Measurements from ENCODE around the gene PSMD8. TPM values are rescaled to one million over a fixed set of nuclear protein-coding genes. Genes with fewer than 3 reads are reported as not detected.

PSMD8 gene
- total RNA-seq, 1 donor: 285 TPM

DNA sequence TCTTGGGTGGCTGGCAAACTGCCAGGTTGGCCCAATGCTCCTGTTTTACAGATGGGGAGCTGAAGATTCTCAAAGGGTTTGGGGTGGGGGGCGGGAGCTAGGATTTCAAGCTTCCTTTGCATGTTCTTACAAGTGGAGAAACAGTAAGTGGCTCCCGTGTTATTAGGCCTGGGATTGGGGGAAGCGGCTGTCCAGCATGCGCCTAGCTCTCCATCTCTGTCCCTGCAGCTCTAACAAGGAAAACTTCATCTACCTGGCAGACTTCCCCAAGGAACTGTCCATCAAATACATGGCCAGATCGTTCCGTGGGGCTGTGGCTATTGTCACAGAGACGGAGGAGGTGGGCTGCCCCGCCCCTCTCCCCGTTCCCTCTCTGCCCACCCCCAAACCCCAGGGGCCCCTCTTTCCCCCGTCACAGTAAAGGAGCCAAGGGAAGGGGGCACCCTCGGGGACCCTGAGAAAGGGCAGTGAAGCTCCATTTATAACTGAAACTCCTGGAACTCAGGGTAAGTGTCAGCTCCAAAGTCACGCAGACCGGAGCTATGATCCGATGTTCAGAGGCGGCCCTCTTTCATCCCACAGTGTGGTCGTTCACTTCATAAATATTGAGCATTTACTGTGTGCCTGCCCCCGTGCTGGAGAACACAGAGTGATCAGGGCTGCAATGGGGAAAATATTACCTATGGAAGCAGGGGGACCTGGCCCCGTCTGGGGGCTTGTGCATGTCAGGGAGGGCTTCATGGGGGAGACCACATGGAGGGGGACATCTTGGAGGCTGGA, 14.9 kb upstream of the PSMD8 start:
- Histone ChIP-seq H3K36me3 (ENCODE audit: insufficient read depth, low read length) (no peaks in the 10 kb centered on the region), H3K9me3 (ENCODE audit: low read depth, low read length) (no peaks in the 10 kb centered on the region), H3K27me3 (ENCODE audit: insufficient read depth, low read length) (peaks cover 58% of the 10 kb centered on the region), H3K4me2 (ENCODE audit: insufficient read depth, low read length) (no peak overlapping the region), H4K20me1 (ENCODE audit: insufficient read depth, low read length) (peaks cover 5% of the 10 kb centered on the region), H3K79me2 (ENCODE audit: insufficient read depth, low read length) (no peaks in the 10 kb centered on the region), H3K4me3 (ENCODE audit: insufficient read depth, low read length) (no peak overlapping the region), H3K27ac (ENCODE audit: low read depth, low read length) (no peak overlapping the region), H2AFZ (ENCODE audit: low read length) (no peak overlapping the region), H3K4me1 (ENCODE audit: insufficient read depth, low read length) (peaks cover 5% of the 10 kb centered on the region)
- TF ChIP-seq, protein P1, sequence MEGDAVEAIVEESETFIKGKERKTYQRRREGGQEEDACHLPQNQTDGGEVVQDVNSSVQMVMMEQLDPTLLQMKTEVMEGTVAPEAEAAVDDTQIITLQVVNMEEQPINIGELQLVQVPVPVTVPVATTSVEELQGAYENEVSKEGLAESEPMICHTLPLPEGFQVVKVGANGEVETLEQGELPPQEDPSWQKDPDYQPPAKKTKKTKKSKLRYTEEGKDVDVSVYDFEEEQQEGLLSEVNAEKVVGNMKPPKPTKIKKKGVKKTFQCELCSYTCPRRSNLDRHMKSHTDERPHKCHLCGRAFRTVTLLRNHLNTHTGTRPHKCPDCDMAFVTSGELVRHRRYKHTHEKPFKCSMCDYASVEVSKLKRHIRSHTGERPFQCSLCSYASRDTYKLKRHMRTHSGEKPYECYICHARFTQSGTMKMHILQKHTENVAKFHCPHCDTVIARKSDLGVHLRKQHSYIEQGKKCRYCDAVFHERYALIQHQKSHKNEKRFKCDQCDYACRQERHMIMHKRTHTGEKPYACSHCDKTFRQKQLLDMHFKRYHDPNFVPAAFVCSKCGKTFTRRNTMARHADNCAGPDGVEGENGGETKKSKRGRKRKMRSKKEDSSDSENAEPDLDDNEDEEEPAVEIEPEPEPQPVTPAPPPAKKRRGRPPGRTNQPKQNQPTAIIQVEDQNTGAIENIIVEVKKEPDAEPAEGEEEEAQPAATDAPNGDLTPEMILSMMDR (IDR thresholded peaks at IDR 0.05; ENCODE audit: extremely low read depth, low read depth, low read length): no peak
- peak; percentile 23 for DNase-seq (ENCODE audit: insufficient read length, low spot score, missing footprints)

DNA sequence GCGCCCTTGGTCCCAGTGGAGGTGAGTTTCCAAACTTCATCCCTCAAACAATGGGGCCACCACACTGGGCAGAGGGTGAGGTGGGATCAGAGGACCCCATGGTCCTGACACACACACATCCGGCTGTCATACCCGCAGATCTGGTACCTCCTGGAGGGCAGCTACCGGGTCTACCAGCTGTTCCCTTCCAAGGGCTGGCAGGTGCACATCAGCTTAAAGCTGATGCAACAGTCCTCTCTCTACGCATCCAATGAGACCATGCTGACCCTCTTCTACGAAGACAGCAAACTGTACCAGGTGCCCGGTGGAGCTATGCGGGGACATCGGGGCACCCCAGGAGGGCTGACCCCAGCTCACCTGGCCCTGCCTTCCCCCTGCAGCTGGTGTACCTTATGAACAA, 14.0 kb upstream of the PSMD8 start:
- Histone ChIP-seq H3K27me3 (ENCODE audit: insufficient read depth, low read length) (peaks cover 54% of the 10 kb centered on the region), H3K79me2 (ENCODE audit: insufficient read depth, low read length) (no peaks in the 10 kb centered on the region), H3K4me3 (ENCODE audit: insufficient read depth, low read length) (no peak overlapping the region), H3K9me3 (ENCODE audit: low read depth, low read length) (no peaks in the 10 kb centered on the region), H3K36me3 (ENCODE audit: insufficient read depth, low read length) (no peaks in the 10 kb centered on the region), H2AFZ (ENCODE audit: low read length) (no peak overlapping the region), H3K4me1 (ENCODE audit: insufficient read depth, low read length) (peaks cover 5% of the 10 kb centered on the region), H3K27ac (ENCODE audit: low read depth, low read length) (no peak overlapping the region), H3K4me2 (ENCODE audit: insufficient read depth, low read length) (no peak overlapping the region), H4K20me1 (ENCODE audit: insufficient read depth, low read length) (peaks cover 5% of the 10 kb centered on the region)
- TF ChIP-seq, protein P1 (IDR thresholded peaks at IDR 0.05; ENCODE audit: extremely low read depth, low read depth, low read length): no peak
- no peak for DNase-seq (ENCODE audit: insufficient read length, low spot score, missing footprints)

DNA sequence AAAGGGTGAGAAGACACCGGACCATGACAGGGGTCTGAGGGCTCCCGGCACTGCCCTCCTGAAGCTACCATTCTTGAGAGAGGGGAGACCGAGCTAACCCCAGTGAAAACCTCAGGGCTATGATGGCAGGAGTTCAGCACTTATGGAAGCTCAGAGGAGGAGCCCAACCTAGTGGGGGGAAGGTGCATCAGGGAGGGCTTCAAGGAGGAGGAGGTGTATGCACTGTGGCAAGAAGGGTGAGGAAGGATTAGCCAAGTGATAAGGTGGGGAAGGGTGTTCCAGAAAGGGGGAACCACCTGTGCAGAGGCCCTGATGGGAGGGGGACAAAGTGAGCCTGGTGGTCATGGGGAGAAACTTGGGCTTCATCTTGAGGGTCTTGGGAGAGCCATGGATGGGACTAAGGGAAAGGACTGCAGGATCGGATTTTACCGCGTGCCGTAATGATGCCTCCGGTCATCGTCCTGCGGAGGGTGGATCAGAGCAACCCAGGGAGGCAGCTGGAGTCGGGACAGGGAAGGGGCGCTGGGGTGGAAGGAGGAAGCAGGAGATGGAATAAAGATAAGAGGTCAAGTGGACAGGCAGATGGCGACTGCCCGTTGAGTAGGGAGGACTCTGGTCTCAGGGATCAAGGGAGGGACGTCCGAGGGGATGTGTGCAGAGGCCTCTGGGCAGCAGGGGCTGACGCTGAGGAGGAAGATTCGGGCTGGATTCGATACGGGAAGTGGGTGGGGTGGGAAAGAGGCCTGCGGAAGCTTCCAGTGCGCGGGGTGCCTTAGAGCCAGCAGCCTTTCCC, 13.3 kb upstream of the PSMD8 start:
- peaks cover 5% of the 10 kb centered on the region for H3K4me1 ChIP-seq (ENCODE audit: insufficient read depth, low read length)
- H3K4me2 ChIP-seq (ENCODE audit: insufficient read depth, low read length): peak overlapping the region; percentile 84
- H3K27ac ChIP-seq (ENCODE audit: low read depth, low read length): no peak overlapping the region
- peaks cover 5% of the 10 kb centered on the region for H4K20me1 ChIP-seq (ENCODE audit: insufficient read depth, low read length)
- H3K79me2 ChIP-seq (ENCODE audit: insufficient read depth, low read length): no peaks in the 10 kb centered on the region
- peak overlapping the region; percentile 70 for H3K4me3 ChIP-seq (ENCODE audit: insufficient read depth, low read length)
- DNase-seq (ENCODE audit: insufficient read length, low spot score, missing footprints): no peak
- H3K27me3 ChIP-seq (ENCODE audit: insufficient read depth, low read length): peaks cover 49% of the 10 kb centered on the region
- TF ChIP-seq, protein P1 (IDR thresholded peaks at IDR 0.05; ENCODE audit: extremely low read depth, low read depth, low read length): no peak
- peak overlapping the region; percentile 65 for H2AFZ ChIP-seq (ENCODE audit: low read length)
- no peaks in the 10 kb centered on the region for H3K36me3 ChIP-seq (ENCODE audit: insufficient read depth, low read length)
- H3K9me3 ChIP-seq (ENCODE audit: low read depth, low read length): no peaks in the 10 kb centered on the region

DNA sequence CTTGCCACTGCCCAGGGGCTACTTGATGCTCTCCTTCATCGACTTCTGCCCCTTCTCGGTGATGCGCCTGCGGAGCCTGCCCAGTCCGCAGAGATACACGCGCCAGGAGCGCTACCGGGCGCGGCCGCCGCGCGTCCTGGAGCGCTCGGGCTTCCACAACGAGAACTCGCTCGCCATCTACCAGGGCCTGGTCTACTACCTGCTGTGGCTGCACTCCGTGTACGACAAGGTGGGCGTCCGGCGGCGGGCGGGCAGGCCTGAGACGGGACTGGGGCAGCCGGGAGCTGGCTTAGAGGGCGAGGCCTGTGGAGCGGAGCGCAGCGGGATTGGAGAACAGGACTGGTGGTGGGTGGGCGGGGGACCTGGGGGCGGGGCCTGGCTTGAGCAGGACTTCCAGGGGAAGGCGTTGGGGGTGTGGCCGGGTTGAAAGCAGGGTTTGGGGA, 12.7 kb upstream of the PSMD8 start:
- peak overlapping the region; percentile 70 for H3K4me3 ChIP-seq (ENCODE audit: insufficient read depth, low read length)
- peak overlapping the region; percentile 84 for H3K4me2 ChIP-seq (ENCODE audit: insufficient read depth, low read length)
- H3K36me3 ChIP-seq (ENCODE audit: insufficient read depth, low read length): no peaks in the 10 kb centered on the region
- H2AFZ ChIP-seq (ENCODE audit: low read length): peak overlapping the region; percentile 89
- no peak overlapping the region for H3K27ac ChIP-seq (ENCODE audit: low read depth, low read length)
- TF ChIP-seq, protein P1 (IDR thresholded peaks at IDR 0.05; ENCODE audit: extremely low read depth, low read depth, low read length): no peak
- DNase-seq (ENCODE audit: insufficient read length, low spot score, missing footprints): peak; percentile 98
- H3K9me3 ChIP-seq (ENCODE audit: low read depth, low read length): no peaks in the 10 kb centered on the region
- H3K79me2 ChIP-seq (ENCODE audit: insufficient read depth, low read length): no peaks in the 10 kb centered on the region
- H3K4me1 ChIP-seq (ENCODE audit: insufficient read depth, low read length): peaks cover 5% of the 10 kb centered on the region
- peaks cover 5% of the 10 kb centered on the region for H4K20me1 ChIP-seq (ENCODE audit: insufficient read depth, low read length)
- peaks cover 44% of the 10 kb centered on the region for H3K27me3 ChIP-seq (ENCODE audit: insufficient read depth, low read length)
